H7 (cell line): ENCODE results near the gene LRIT3. TPM values are rescaled to one million over a fixed set of nuclear protein-coding genes. Genes with fewer than 3 reads are reported as not detected.
"Not testable (repeated sequence)": the region's sequence is repeated elsewhere in the genome, so short reads cannot be mapped to it uniquely, and the experiment has no call there.

Source experiments
- DNase-seq: peaks from one replicate; pipeline ENCODE4 v3.0.0; 2012
- H3K27me3 ChIP-seq: 2 replicates; pipeline ENCODE4 v1.6.0; 2011; ENCODE audit warnings: mild to moderate bottlenecking, low read length; ENCODE audit not compliant: control insufficient read depth, insufficient read depth
- H3K36me3 ChIP-seq: replicated peaks from 2 replicates; pipeline ENCODE4 v1.5.1; 2011; ENCODE audit warnings: low read length; ENCODE audit not compliant: control insufficient read depth, insufficient read depth
- H3K4me3 ChIP-seq: 2 replicates; pipeline ENCODE4 v1.5.1; 2011; ENCODE audit warnings: low read depth, mild to moderate bottlenecking, control low read depth, low read length, moderate library complexity; ENCODE audit not compliant: insufficient read depth
- total RNA-seq: library from RNA; depleted of rRNA; stranded (reverse); fragments of >200 nt; shearing (Covaris generic); gene quantifications from 2 replicates; pipeline ENCODE4 v1.2.3, GENCODE V29; 2014

LRIT3 gene
- total RNA-seq, 1 experiment from 2014 or later = 0.14 TPM

GRCh38 chr4:109872950-109873656 lies 25.2 kb downstream of the LRIT3 start:
- Histone ChIP-seq H3K27me3 (no peaks in the 10 kb centered on the region; the same call in 1 of the 2 replicates), H3K4me3 (no peak overlapping the region), H3K36me3 (no peaks in the 10 kb centered on the region)
- no peak for DNase-seq

GRCh38 chr4:109873791-109874514 lies 26.0 kb downstream of the LRIT3 start:
- no peak for DNase-seq
- Histone ChIP-seq H3K4me3 (no peak overlapping the region), H3K36me3 (no peaks in the 10 kb centered on the region), H3K27me3 (no peaks in the 10 kb centered on the region; the same call in 1 of the 2 replicates)

- H3K27me3 ChIP-seq = no peaks in the 10 kb centered on the region; the same call in 1 of the 2 replicates
- no peak overlapping the region for H3K4me3 ChIP-seq
- no peaks in the 10 kb centered on the region for H3K36me3 ChIP-seq
- no peak for DNase-seq
Observed at GRCh38 chr4:109875106-109875505, 27.2 kb downstream of the LRIT3 start.

GRCh38 chr4:109875553-109875952 lies 27.6 kb downstream of the LRIT3 start:
- not testable (repeated sequence) for H3K36me3 ChIP-seq, H3K4me3 ChIP-seq, H3K27me3 ChIP-seq, DNase-seq

- no peak overlapping the region for H3K4me3 ChIP-seq
- no peak for DNase-seq
- H3K36me3 ChIP-seq = no peaks in the 10 kb centered on the region
- H3K27me3 ChIP-seq = no peaks in the 10 kb centered on the region; the same call in 1 of the 2 replicates
Observed at GRCh38 chr4:109876634-109877265, 28.8 kb downstream of the LRIT3 start.

GRCh38 chr4:109877400-109877799 lies 29.5 kb downstream of the LRIT3 start:
- Histone ChIP-seq H3K4me3 (no peak overlapping the region), H3K27me3 (no peaks in the 10 kb centered on the region; the same call in 1 of the 2 replicates), H3K36me3 (no peaks in the 10 kb centered on the region)
- DNase-seq = no peak

GRCh38 chr4:109878355-109878754 lies 30.4 kb downstream of the LRIT3 start:
- H3K27me3 ChIP-seq = no peaks in the 10 kb centered on the region; the same call in 1 of the 2 replicates
- no peak overlapping the region for H3K4me3 ChIP-seq
- no peaks in the 10 kb centered on the region for H3K36me3 ChIP-seq
- no peak for DNase-seq

GRCh38 chr4:109879081-109879480 lies 31.2 kb downstream of the LRIT3 start:
- no peak for DNase-seq
- Histone ChIP-seq H3K4me3 (no peak overlapping the region), H3K36me3 (no peaks in the 10 kb centered on the region), H3K27me3 (no peaks in the 10 kb centered on the region; the same call in 1 of the 2 replicates)

- Histone ChIP-seq H3K36me3 (no peaks in the 10 kb centered on the region), H3K4me3 (no peak overlapping the region), H3K27me3 (no peaks in the 10 kb centered on the region; the same call in 1 of the 2 replicates)
- no peak for DNase-seq
Observed at GRCh38 chr4:109879636-109880314, 31.9 kb downstream of the LRIT3 start.

- no peaks in the 10 kb centered on the region for H3K36me3 ChIP-seq
Observed at GRCh38 chr4:109886303-109886702, 38.4 kb downstream of the LRIT3 start.

GRCh38 chr4:109887071-109887470 lies 39.2 kb downstream of the LRIT3 start:
- DNase-seq = no peak
- no peaks in the 10 kb centered on the region for H3K36me3 ChIP-seq
- H3K27me3 ChIP-seq = no peaks in the 10 kb centered on the region
- no peak overlapping the region for H3K4me3 ChIP-seq

More at GRCh38 chr4:109886303-109886702, 38.4 kb downstream of the LRIT3 start:
- no peak overlapping the region for H3K4me3 ChIP-seq
- no peak for DNase-seq
- H3K27me3 ChIP-seq = no peaks in the 10 kb centered on the region

- no peak overlapping the region for H3K4me3 ChIP-seq
- no peaks in the 10 kb centered on the region for H3K36me3 ChIP-seq
- no peaks in the 10 kb centered on the region for H3K27me3 ChIP-seq
- DNase-seq = no peak
Observed at GRCh38 chr4:109890076-109890475, 42.2 kb downstream of the LRIT3 start.

GRCh38 chr4:109902559-109903251 lies 54.8 kb downstream of the LRIT3 start:
- no peak for DNase-seq
- no peak overlapping the region for H3K4me3 ChIP-seq
- H3K27me3 ChIP-seq = no peaks in the 10 kb centered on the region
- no peaks in the 10 kb centered on the region for H3K36me3 ChIP-seq

- no peak for DNase-seq
- Histone ChIP-seq H3K4me3 (no peak overlapping the region), H3K27me3 (no peaks in the 10 kb centered on the region)
Observed at GRCh38 chr4:109908731-109909130, 60.8 kb downstream of the LRIT3 start.

More at GRCh38 chr4:109908731-109909130, 60.8 kb downstream of the LRIT3 start:
- H3K36me3 ChIP-seq = no peaks in the 10 kb centered on the region
